GM12878 (cell line): Measurements from ENCODE around the gene ING4. TPM values are rescaled to one million over a fixed set of nuclear protein-coding genes. Genes with fewer than 3 reads are reported as not detected.

Source experiments
- ATAC-seq: fragments of 200-7000 bp; cut with Tn5 transposase; 3 replicates; pipeline ENCODE4 v1.9.1; 2020; ENCODE audit warnings: mild to moderate bottlenecking, moderate library complexity
- BruUV-seq: library from RNA; stranded (reverse); fragments of 400-500 nt; replicated peaks from 2 replicates; lab custom pipeline; 2021; lab: Mats Ljungman, UMichigan
- CTCF ChIA-PET: fragments of 300-600 bp; sonication (Branson Sonifier 250); formaldehyde crosslinking; extraction: SDS; loops from one replicate; lab custom pipeline; 2021; ENCODE audit warnings: inconsistent platforms; lab: Yijun Ruan, JAX
- POLR2A ChIA-PET: fragments of 350-600 bp; formaldehyde crosslinking; extraction: SDS; loops from one replicate; lab custom pipeline; 2021; ENCODE audit warnings: inconsistent platforms; lab: Charles Lee
- RAD21 ChIA-PET: fragments of 300-600 bp; sonication (Branson Sonifier 250); formaldehyde crosslinking; loops from one replicate; lab custom pipeline; 2023; ENCODE audit warnings: antibody characterized with exemption; ENCODE audit not compliant: unreplicated experiment; lab: Charles Lee
- SMC1A ChIA-PET: fragments of 300-600 bp; sonication (Branson Sonifier 250); formaldehyde crosslinking; loops from one replicate; lab custom pipeline; 2023; ENCODE audit not compliant: unreplicated experiment, uncharacterized antibody; lab: Charles Lee
- DNase-seq: peaks from one replicate; pipeline ENCODE4 v3.0.0-alpha.2; 2011; ENCODE audit warnings: low read depth, low spot score
- FAIRE-seq: peaks from 3 replicates; lab custom pipeline; 2011; peaks lifted over from hg19 to GRCh38; lab: Jason Lieb, UNC
- H2AFZ ChIP-seq: 2 replicates; pipeline ENCODE4 v1.6.0; 2011; ENCODE audit warnings: low read depth, low read length, control low read depth; ENCODE audit not compliant: control insufficient read depth
- H3K27ac ChIP-seq: 2 replicates; pipeline ENCODE4 v1.5.1; 2011; ENCODE audit warnings: control low read depth; ENCODE audit not compliant: control insufficient read depth, insufficient read depth
- H3K27me3 ChIP-seq, 2 experiments: replicated peaks in 1 of 2; 2 replicates each; pipeline versions ENCODE4 v1.6.0 to v1.6.1; 2011; ENCODE audit warnings: low read length in 1 of 2; ENCODE audit not compliant: control insufficient read depth in 2 of 2, insufficient read depth in 2 of 2
- H3K36me3 ChIP-seq, 2 experiments: 2 replicates each; pipeline ENCODE4 v1.5.1; 2011; ENCODE audit warnings: low read length in 1 of 2; ENCODE audit not compliant: control insufficient read depth in 2 of 2, insufficient read depth in 2 of 2
- H3K4me1 ChIP-seq: 2 replicates; pipeline ENCODE4 v1.6.1; 2011; ENCODE audit warnings: mild to moderate bottlenecking, low read length, moderate library complexity, mixed read lengths; ENCODE audit not compliant: control insufficient read depth, insufficient read depth
- H3K4me2 ChIP-seq: 2 replicates; pipeline ENCODE4 v1.6.0; 2011; ENCODE audit warnings: control low read depth; ENCODE audit not compliant: control insufficient read depth, insufficient read depth
- H3K4me3 ChIP-seq: fragments of 200-600 bp; sonication (generic); 2 replicates; pipeline ENCODE4 v1.5.1; 2016
- H3K79me2 ChIP-seq: 2 replicates; pipeline ENCODE4 v1.6.0; 2011; ENCODE audit warnings: low read length; ENCODE audit not compliant: control insufficient read depth, insufficient read depth
- H3K9ac ChIP-seq: 2 replicates; pipeline ENCODE4 v1.8.0; 2011; ENCODE audit warnings: low read length, control low read depth, mixed read lengths; ENCODE audit not compliant: control insufficient read depth, insufficient read depth
- H3K9me3 ChIP-seq: replicated peaks from 3 replicates; pipeline ENCODE4 v1.5.1; 2011; ENCODE audit warnings: mild to moderate bottlenecking, low read length; ENCODE audit not compliant: control insufficient read depth, insufficient read depth
- H4K20me1 ChIP-seq: 2 replicates; pipeline ENCODE4 v1.6.0; 2011; ENCODE audit not compliant: control insufficient read depth, insufficient read depth
- BRCA1 ChIP-seq: IDR thresholded peaks from 2 replicates; pipeline ENCODE4 v1.6.1; 2011; ENCODE audit warnings: low read depth, low read length, improper control_type of control experiment
- CEBPZ ChIP-seq: fragments of 150-350 bp; IDR thresholded peaks from 2 replicates; pipeline ENCODE4 v1.6.1; 2016; ENCODE audit warnings: low read depth, low read length
- CHD2 ChIP-seq: IDR thresholded peaks from 2 replicates; pipeline ENCODE4 v1.6.1; 2011; ENCODE audit warnings: low read depth, low read length, improper control_type of control experiment, borderline replicate concordance
- EED ChIP-seq: sonication (generic); IDR thresholded peaks from 2 replicates; pipeline ENCODE4 v1.6.1; 2016; ENCODE audit warnings: antibody characterized with exemption, low read depth
- ETV6 ChIP-seq, 2 experiments: fragments of 450-650 bp in 1 of 2; IDR thresholded peaks in 1 of 2; conservative IDR thresholded peaks in 1 of 2; 2 replicates each; pipeline ENCODE4 v1.6.1; 2014; ENCODE audit warnings: antibody characterized with exemption in 1 of 2, borderline replicate concordance in 1 of 2, low read depth in 1 of 2, mild to moderate bottlenecking in 1 of 2, moderate library complexity in 1 of 2
- GABPA ChIP-seq: IDR thresholded peaks from 2 replicates; pipeline ENCODE4 v1.6.1; 2014; ENCODE audit warnings: antibody characterized with exemption, low read depth, mild to moderate bottlenecking, inconsistent platforms
- HDGF ChIP-seq: fragments of 450-650 bp; IDR thresholded peaks from 2 replicates; pipeline ENCODE4 v1.6.1; 2016; ENCODE audit warnings: antibody characterized with exemption
- IKZF2 ChIP-seq, 2 experiments: fragments of 450-650 bp; IDR thresholded peaks; 2 replicates each; pipeline ENCODE4 v1.6.1; 2017; ENCODE audit warnings: mild to moderate bottlenecking in 2 of 2, moderate library complexity in 2 of 2
- JUNB ChIP-seq: IDR thresholded peaks from 2 replicates; pipeline ENCODE4 v1.6.1; 2016; ENCODE audit warnings: antibody characterized with exemption, mild to moderate bottlenecking
- JUND ChIP-seq: IDR thresholded peaks from 2 replicates; pipeline ENCODE4 v1.6.1; 2012; ENCODE audit warnings: low read depth, mild to moderate bottlenecking, low read length, improper control_type of control experiment, moderate library complexity
- MTA2 ChIP-seq: fragments of 450-650 bp; IDR thresholded peaks from 2 replicates; pipeline ENCODE4 v1.6.1; 2016; ENCODE audit warnings: low read depth, mild to moderate bottlenecking, moderate library complexity
- NR2C1 ChIP-seq: fragments of 450-650 bp; IDR thresholded peaks from 2 replicates; pipeline ENCODE4 v1.6.1; 2017; ENCODE audit warnings: antibody characterized with exemption, mild to moderate bottlenecking, moderate library complexity
- RAD21 ChIP-seq: IDR thresholded peaks from 2 replicates; pipeline ENCODE4 v1.6.1; 2011; ENCODE audit warnings: mild to moderate bottlenecking, low read depth, low read length, moderate library complexity; ENCODE audit not compliant: insufficient read depth
- RUNX3 ChIP-seq: IDR thresholded peaks from 2 replicates; pipeline ENCODE4 v1.6.1; 2012; ENCODE audit warnings: low read length, inconsistent platforms
- SPI1 ChIP-seq: IDR thresholded peaks from 2 replicates; pipeline ENCODE4 v1.6.1; 2011; ENCODE audit warnings: low read depth, mild to moderate bottlenecking, low read length, moderate library complexity, borderline replicate concordance; ENCODE audit not compliant: insufficient read depth
- SREBF1 ChIP-seq: IDR thresholded peaks from 2 replicates; pipeline ENCODE4 v1.6.1; 2012; ENCODE audit warnings: mild to moderate bottlenecking, low read length
- STAT3 ChIP-seq: IDR thresholded peaks from 2 replicates; pipeline ENCODE4 v1.6.1; 2011; ENCODE audit warnings: low read depth, low read length, improper control_type of control experiment
- SUZ12 ChIP-seq: fragments of 200-600 bp; sonication (generic); IDR thresholded peaks from one replicate; pipeline ENCODE4 v1.6.1; 2018; ENCODE audit warnings: antibody characterized with exemption, mild to moderate bottlenecking; ENCODE audit not compliant: unreplicated experiment
- ZNF24 ChIP-seq: fragments of 450-650 bp; IDR thresholded peaks from 2 replicates; pipeline ENCODE4 v1.6.1; 2017; ENCODE audit warnings: antibody characterized with exemption, mild to moderate bottlenecking
- ZNF274 ChIP-seq: IDR thresholded peaks from one replicate; pipeline ENCODE4 v1.8.0; 2011; ENCODE audit not compliant: insufficient read length, insufficient read depth
- WGBS: methylation state at CpG from one replicate; pipeline ENCODE4 v1.1.6; 2016; ENCODE audit warnings: low lambda C conversion rate; ENCODE audit not compliant: insufficient replicate concordance, insufficient coverage; ENCODE audit errors: missing lambda C conversion rate; 5-methylcytosine and 5-hydroxymethylcytosine counted together
- in situ Hi-C: fragments of 300-500 bp; cut with MboI; formaldehyde crosslinking; loops from 9 replicates; pipeline ENCODE4 v1.14.3; 2018; ENCODE audit warnings: mixed read lengths
- intact Hi-C: fragments of 100-400 bp; cut with micrococcal nuclease; formaldehyde crosslinking; loops from one replicate; pipeline ENCODE4 v1.14.2; 2022; ENCODE audit not compliant: unreplicated experiment
- polyA plus RNA-seq, 11 experiments: library from polyadenylated mRNA; depleted of rRNA in 4 of 11; unstranded in 6 of 11; stranded (reverse) in 5 of 11; fragments of >200 nt; fragmentation: Nextera tagmentation in 4 of 11; fragmentation: Illumina TruSeq in 1 of 11; extraction: Ambion mirVana in 4 of 11; extraction: Trizol in 1 of 11; gene quantifications; 1 replicate in 1 of 11; 2 replicates in 10 of 11; pipeline versions ENCODE4 v1.2.1 to v1.2.3, GENCODE V29; 2011 to 2016; ENCODE audit warnings: inconsistent platforms in 2 of 11, missing spikeins in 2 of 11, low read depth in 1 of 11
- total RNA-seq, 4 experiments: library from RNA; depleted of rRNA in 3 of 4; stranded (reverse); fragments of >200 nt in 3 of 4; fragmentation: Illumina TruSeq in 1 of 4; extraction: Trizol in 1 of 4; gene quantifications; 2 replicates each; pipeline versions ENCODE4 v1.2.1 to v1.2.3, GENCODE V29; 2013 to 2021

ING4 gene
- total and polyA plus RNA-seq, 10 of the 15 experiments (the other 5 are each of a cell fraction or from before 2014, with no cell fraction given): 7.2 to 53.9 (median 21.8) TPM

GRCh38 chr12:6644257-6644596, 18.7 kb downstream of the ING4 start:
- ChIA-PET SMC1A (interaction anchor here (1.0 to 4.2 kb wide), 16 partner anchors 9 to 218 kb away, joined by 3 to 23 read pairs (median 4); partner anchors contain the start of gene LPAR5), POLR2A (interaction anchor here (0.5 to 2.9 kb wide), 7 partner anchors 10 to 327 kb away, joined by 3 to 47 read pairs (median 5); partner anchors contain the start of genes COPS7A and LPAR5)
- peak; percentile 53 for ATAC-seq

More at GRCh38 chr12:6644257-6644596, 18.7 kb downstream of the ING4 start:
- DNase-seq: no peak
- no TSS peak for BruUV-seq
- no peaks in the 10 kb centered on the region for H3K79me2 ChIP-seq
- ChIA-PET RAD21 (interaction anchor here (0.9 to 2.5 kb wide), 10 partner anchors 10 to 81 kb away, joined by 4 to 24 read pairs (median 8); partner anchors contain the start of genes CHD4, LPAR5 and ZNF384), CTCF (interaction anchor here (0.6 to 3.6 kb wide), 24 partner anchors 9 to 148 kb away, joined by 3 to 23 read pairs (median 5); partner anchors contain the start of genes LPAR5 and NOP2)
- intact Hi-C loops: no loop called here
- FAIRE-seq: no peak
- in situ Hi-C loops: no loop called here
- H3K36me3 ChIP-seq: no peaks in the 10 kb centered on the region
- no peak overlapping the region for H3K9ac ChIP-seq
- H3K4me1 ChIP-seq: peaks cover 14% of the 10 kb centered on the region
- peak overlapping the region; percentile 54 for H2AFZ ChIP-seq
- WGBS: under 1% methylated on average over 6 of the region's 6 CpGs
- TF ChIP-seq ETV6 (conservative IDR thresholded peaks at IDR 0.05 in 1 of 2, IDR thresholded peaks at IDR 0.05 in 1 of 2; ENCODE audit: borderline replicate concordance in 1 of 2, low read depth in 1 of 2): peak in 1 of 2 experiments; percentile 76; a peak in 2 of 4 replicates
- 0 out of 2 replicates have a peak, but pooled peaks have one; percentile 42 for TF ChIP-seq JUNB
- no peak for TF ChIP-seq BRCA1
- TF ChIP-seq SPI1: peak; percentile 80
- no peak for TF ChIP-seq STAT3
- TF ChIP-seq RUNX3: 0 out of 2 replicates have a peak, but pooled peaks have one; percentile 7
- no peak for TF ChIP-seq NR2C1
- TF ChIP-seq HDGF: 0 out of 2 replicates have a peak, but pooled peaks have one; percentile 61
- no peak for TF ChIP-seq ZNF274
- 0 out of 4 replicates have a peak, but pooled peaks of 1 of the 2 experiments have one; percentile 22 for TF ChIP-seq IKZF2 (IDR thresholded peaks at IDR 0.05)
- TF ChIP-seq EED: peak; percentile 78
- no peak for TF ChIP-seq CEBPZ
- TF ChIP-seq SREBF1: no peak
- TF ChIP-seq CHD2: no peak
- no peak for TF ChIP-seq ZNF24
- no peak for TF ChIP-seq SUZ12
- TF ChIP-seq RAD21: no peak
- TF ChIP-seq GABPA: peak; percentile 73; the same call in 1 of the 2 replicates
- no peak for TF ChIP-seq JUND
- TF ChIP-seq MTA2: no peak
- H3K27me3 ChIP-seq: no peaks in the 10 kb centered on the region
- peak overlapping the region; percentile 48 for H3K27ac ChIP-seq
- no peaks in the 10 kb centered on the region for H4K20me1 ChIP-seq
- peaks cover 15% of the 10 kb centered on the region for H3K9me3 ChIP-seq
- peak overlapping the region; percentile 45 for H3K4me2 ChIP-seq
- no peak overlapping the region for H3K4me3 ChIP-seq
